GM19463 (cell line): ENCODE measurements around the gene MYLK2.
A peak's percentile ranks its signal among the peaks of the same experiment; 100 is the strongest.

Experiments used
- ATAC-seq: cut with Tn5 transposase; IDR thresholded peaks from one replicate; pipeline ENCODE4 v1.9.1; 2021; ENCODE audit warnings: mild to moderate bottlenecking, moderate library complexity; ENCODE audit not compliant: unreplicated experiment

MYLK2 gene

GRCh38 chr20:31835554-31835953 lies 16.4 kb downstream of the MYLK2 start:
- ATAC-seq: no peak

- ATAC-seq: peak; percentile 92
Measured at GRCh38 chr20:31835977-31836852, 17.1 kb downstream of the MYLK2 start.

GRCh38 chr20:31836853-31837608 lies 17.9 kb downstream of the MYLK2 start:
- no peak for ATAC-seq

- ATAC-seq: no peak
Measured at GRCh38 chr20:31837896-31838397, 18.8 kb downstream of the MYLK2 start.

GRCh38 chr20:31838646-31839292 lies 19.6 kb downstream of the MYLK2 start:
- ATAC-seq: no peak

GRCh38 chr20:31839782-31840487 lies 20.8 kb downstream of the MYLK2 start:
- ATAC-seq: no peak

- ATAC-seq: no peak
Measured at GRCh38 chr20:31840906-31841816, 22.0 kb downstream of the MYLK2 start.

- no peak for ATAC-seq
Measured at GRCh38 chr20:31841928-31842327, 22.8 kb downstream of the MYLK2 start.

GRCh38 chr20:31842471-31843157 lies 23.5 kb downstream of the MYLK2 start:
- no peak for ATAC-seq

- ATAC-seq: no peak
Measured at GRCh38 chr20:31843288-31843687, 24.1 kb downstream of the MYLK2 start.

- no peak for ATAC-seq
Measured at GRCh38 chr20:31843881-31844280, 24.7 kb downstream of the MYLK2 start.

- no peak for ATAC-seq
Measured at GRCh38 chr20:31844737-31845299, 25.7 kb downstream of the MYLK2 start.

GRCh38 chr20:31845300-31845863 lies 26.2 kb downstream of the MYLK2 start, which contains the start of gene FOXS1:
FOXS1 (minus strand) TSS chr20:31845604; CDS start chr20:31845542, 62 bp downstream.
- no peak for ATAC-seq

- ATAC-seq: no peak
Measured at GRCh38 chr20:31846793-31847138, 27.6 kb downstream of the MYLK2 start.

- ATAC-seq: no peak
Measured at GRCh38 chr20:31848088-31848999, 29.2 kb downstream of the MYLK2 start.

- ATAC-seq: no peak
Measured at GRCh38 chr20:31849306-31849930, 30.3 kb downstream of the MYLK2 start.
